Smooth muscle cell (in vitro differentiated cells): ENCODE measurements around the gene GPR107. TPM values are rescaled to one million over a fixed set of nuclear protein-coding genes. Genes with fewer than 3 reads are reported as not detected.
A peak's percentile ranks its signal among the peaks of the same experiment; 100 is the strongest.
"Not testable (repeated sequence)": the region's sequence is repeated elsewhere in the genome, so short reads cannot be mapped to it uniquely, and the experiment has no call there.

ENCODE experiments used
- DNase-seq: peaks from one replicate; lab custom pipeline; 2025; ENCODE audit not compliant: unreplicated experiment; lab: John Stamatoyannopoulos, UW
- H2AFZ ChIP-seq: fragments of 200-600 bp; sonication (generic); 2 replicates; pipeline ENCODE4 v1.6.0; 2016; ENCODE audit warnings: antibody characterized with exemption, low read depth, mild to moderate bottlenecking
- H3F3A ChIP-seq: fragments of 200-600 bp; sonication (generic); 2 replicates; pipeline ENCODE4 v1.6.0; 2017; ENCODE audit warnings: antibody characterized with exemption, low read depth
- H3K27ac ChIP-seq: fragments of 200-600 bp; sonication (generic); 2 replicates; pipeline ENCODE4 v1.5.1; 2016; ENCODE audit warnings: low read depth, mild to moderate bottlenecking
- H3K27me3 ChIP-seq: fragments of 200-600 bp; sonication (generic); 2 replicates; pipeline ENCODE4 v1.6.1; 2016; ENCODE audit warnings: low read depth, mild to moderate bottlenecking
- H3K36me3 ChIP-seq: fragments of 200-600 bp; sonication (generic); 2 replicates; pipeline ENCODE4 v1.5.1; 2016; ENCODE audit warnings: low read depth
- H3K4me1 ChIP-seq: fragments of 200-600 bp; sonication (generic); 2 replicates; pipeline ENCODE4 v1.5.1; 2016; ENCODE audit warnings: low read depth
- H3K4me2 ChIP-seq: fragments of 200-600 bp; sonication (generic); 2 replicates; pipeline ENCODE4 v1.6.0; 2016; ENCODE audit warnings: mild to moderate bottlenecking
- H3K4me3 ChIP-seq: fragments of 200-600 bp; sonication (generic); 2 replicates; pipeline ENCODE4 v1.5.1; 2016; ENCODE audit warnings: mild to moderate bottlenecking
- H3K79me2 ChIP-seq: fragments of 200-600 bp; sonication (generic); 2 replicates; pipeline ENCODE4 v1.6.0; 2016; ENCODE audit warnings: low read depth, mild to moderate bottlenecking
- H3K9ac ChIP-seq: fragments of 200-600 bp; sonication (generic); 2 replicates; pipeline ENCODE4 v1.6.0; 2016; ENCODE audit warnings: low read depth
- H3K9me3 ChIP-seq: fragments of 200-600 bp; sonication (generic); replicated peaks from 2 replicates; pipeline ENCODE4 v1.5.1; 2016; ENCODE audit warnings: low read depth
- H4K20me1 ChIP-seq: fragments of 200-600 bp; sonication (generic); 2 replicates; pipeline ENCODE4 v1.6.0; 2016; ENCODE audit warnings: low read depth
- CTCF ChIP-seq: fragments of 200-600 bp; sonication (generic); IDR thresholded peaks from 2 replicates; pipeline ENCODE4 v1.5.1; 2017; ENCODE audit warnings: borderline replicate concordance, mild to moderate bottlenecking, antibody characterized with exemption; ENCODE audit not compliant: insufficient read depth, poor library complexity, severe bottlenecking
- WGBS: methylation state at CpG from one replicate; pipeline ENCODE4 v1.1.7; 2016; ENCODE audit warnings: low lambda C conversion rate; 5-methylcytosine and 5-hydroxymethylcytosine counted together
- polyA plus RNA-seq: library from polyadenylated mRNA; unstranded; fragments of >200 nt; fragmentation: Nextera tagmentation; extraction: Ambion mirVana; gene quantifications from 2 replicates; pipeline ENCODE4 v1.2.1, GENCODE V29; 2016
- total RNA-seq: library from RNA; depleted of rRNA; stranded (reverse); fragments of >200 nt; gene quantifications from 2 replicates; pipeline ENCODE4 v1.2.3, GENCODE V29; 2014

Gene GPR107
- total RNA-seq (42.7 and 42.9 TPM in 2 replicates), polyA plus RNA-seq (16.2 and 19.1 TPM in 2 replicates)

- H3K4me1 ChIP-seq = peaks cover 17% of the 10 kb centered on the region
- peak within 1 kb of the TSS; percentile 57 for H2AFZ ChIP-seq
- H3K4me2 ChIP-seq = peak within 1 kb of the TSS; percentile 94
- peaks cover 22% of the 10 kb centered on the region for H4K20me1 ChIP-seq
- no peaks in the 10 kb centered on the region for H3K9me3 ChIP-seq
- no peak for TF ChIP-seq CTCF
- H3K9ac ChIP-seq = peak within 1 kb of the TSS; percentile 89
- DNase-seq = peak; percentile 54
- H3F3A ChIP-seq = peaks cover 13% of the 10 kb centered on the region
- no peaks in the 10 kb centered on the region for H3K36me3 ChIP-seq
- peaks cover 67% of the 10 kb centered on the region for H3K79me2 ChIP-seq
- WGBS = 1% methylated on average over 58 of the region's 64 CpGs
- H3K27me3 ChIP-seq = no peaks in the 10 kb centered on the region
- peak within 1 kb of the TSS; percentile 88 for H3K27ac ChIP-seq
- H3K4me3 ChIP-seq = peak within 1 kb of the TSS; percentile 86
Observed at GRCh38 chr9:130053504-130054324, at the start of gene GPR107. TSS of gene GPR107 (plus strand) at chr9:130053906. CDS start at chr9:130053933, 27 bp downstream.

GRCh38 chr9:130003943-130004552 is 49.7 kb upstream of the GPR107 start:
- Histone ChIP-seq H3K4me2 (no peak overlapping the region), H2AFZ (no peak overlapping the region), H3K27ac (no peak overlapping the region), H3K36me3 (no peaks in the 10 kb centered on the region), H4K20me1 (peaks cover 29% of the 10 kb centered on the region), H3F3A (no peaks in the 10 kb centered on the region), H3K79me2 (peaks cover 83% of the 10 kb centered on the region), H3K4me1 (no peaks in the 10 kb centered on the region), H3K9me3 (no peaks in the 10 kb centered on the region), H3K9ac (no peak overlapping the region), H3K27me3 (no peaks in the 10 kb centered on the region), H3K4me3 (no peak overlapping the region)
- no peak for DNase-seq
- no peak for TF ChIP-seq CTCF
- WGBS = 97% methylated on average over 8 of the region's 8 CpGs

- not testable (repeated sequence) for H3K4me2 ChIP-seq
- WGBS = 98% methylated on average over 6 of the region's 6 CpGs
Observed at GRCh38 chr9:130006952-130007351, 46.8 kb upstream of the GPR107 start.

GRCh38 chr9:130008538-130008937 is 45.2 kb upstream of the GPR107 start:
- no peak overlapping the region for H3K9ac ChIP-seq
- 98% methylated on average over 5 of the region's 5 CpGs for WGBS
- H3K27me3 ChIP-seq = no peaks in the 10 kb centered on the region
- no peaks in the 10 kb centered on the region for H3K9me3 ChIP-seq
- H3K4me1 ChIP-seq = no peaks in the 10 kb centered on the region
- peaks cover 82% of the 10 kb centered on the region for H3K79me2 ChIP-seq
- no peak overlapping the region for H3K4me2 ChIP-seq
- no peak overlapping the region for H2AFZ ChIP-seq
- no peaks in the 10 kb centered on the region for H3K36me3 ChIP-seq
- no peak for TF ChIP-seq CTCF
- H3F3A ChIP-seq = no peaks in the 10 kb centered on the region
- H3K27ac ChIP-seq = no peak overlapping the region
- H3K4me3 ChIP-seq = no peak overlapping the region
- DNase-seq = no peak
- H4K20me1 ChIP-seq = peaks cover 53% of the 10 kb centered on the region

More at GRCh38 chr9:130006952-130007351, 46.8 kb upstream of the GPR107 start:
- H2AFZ ChIP-seq, H3K27ac ChIP-seq, H3K9me3 ChIP-seq, H3K9ac ChIP-seq, H3K27me3 ChIP-seq, H3K36me3 ChIP-seq, H3F3A ChIP-seq, DNase-seq, H3K4me1 ChIP-seq, H3K4me3 ChIP-seq: not testable (repeated sequence)
- peaks cover 54% of the 10 kb centered on the region for H4K20me1 ChIP-seq
- H3K79me2 ChIP-seq = peaks cover 84% of the 10 kb centered on the region

GRCh38 chr9:130009546-130009945 is 44.2 kb upstream of the GPR107 start:
- not testable (repeated sequence) for H3K36me3 ChIP-seq, DNase-seq, H3K27ac ChIP-seq, H2AFZ ChIP-seq, H3K9me3 ChIP-seq, H3K4me3 ChIP-seq, H3K27me3 ChIP-seq, H3F3A ChIP-seq, H3K4me1 ChIP-seq, H3K9ac ChIP-seq, H3K4me2 ChIP-seq
- Histone ChIP-seq H4K20me1 (peaks cover 50% of the 10 kb centered on the region), H3K79me2 (peaks cover 83% of the 10 kb centered on the region)
- 94% methylated on average over 10 of the region's 10 CpGs for WGBS
